Measurements from ENCODE around the gene RNASET2. TPM values are rescaled to one million over a fixed set of nuclear protein-coding genes. Genes with fewer than 3 reads are reported as not detected.
A peak's percentile ranks its signal among the peaks of the same experiment; 100 is the strongest.

RNASET2 gene
- total RNA-seq, 2 donors from 2014 or later, result 25.8 to 29.3 TPM

GRCh38 chr6:166959911-166960608, 3.7 kb upstream of the RNASET2 start:
- no peaks in the 10 kb centered on the region for H3K36me3 Mint-ChIP-seq (ENCODE audit: low read depth)
- no peak for TF ChIP-seq CTCF (conservative IDR thresholded peaks at IDR 0.05)

DNA sequence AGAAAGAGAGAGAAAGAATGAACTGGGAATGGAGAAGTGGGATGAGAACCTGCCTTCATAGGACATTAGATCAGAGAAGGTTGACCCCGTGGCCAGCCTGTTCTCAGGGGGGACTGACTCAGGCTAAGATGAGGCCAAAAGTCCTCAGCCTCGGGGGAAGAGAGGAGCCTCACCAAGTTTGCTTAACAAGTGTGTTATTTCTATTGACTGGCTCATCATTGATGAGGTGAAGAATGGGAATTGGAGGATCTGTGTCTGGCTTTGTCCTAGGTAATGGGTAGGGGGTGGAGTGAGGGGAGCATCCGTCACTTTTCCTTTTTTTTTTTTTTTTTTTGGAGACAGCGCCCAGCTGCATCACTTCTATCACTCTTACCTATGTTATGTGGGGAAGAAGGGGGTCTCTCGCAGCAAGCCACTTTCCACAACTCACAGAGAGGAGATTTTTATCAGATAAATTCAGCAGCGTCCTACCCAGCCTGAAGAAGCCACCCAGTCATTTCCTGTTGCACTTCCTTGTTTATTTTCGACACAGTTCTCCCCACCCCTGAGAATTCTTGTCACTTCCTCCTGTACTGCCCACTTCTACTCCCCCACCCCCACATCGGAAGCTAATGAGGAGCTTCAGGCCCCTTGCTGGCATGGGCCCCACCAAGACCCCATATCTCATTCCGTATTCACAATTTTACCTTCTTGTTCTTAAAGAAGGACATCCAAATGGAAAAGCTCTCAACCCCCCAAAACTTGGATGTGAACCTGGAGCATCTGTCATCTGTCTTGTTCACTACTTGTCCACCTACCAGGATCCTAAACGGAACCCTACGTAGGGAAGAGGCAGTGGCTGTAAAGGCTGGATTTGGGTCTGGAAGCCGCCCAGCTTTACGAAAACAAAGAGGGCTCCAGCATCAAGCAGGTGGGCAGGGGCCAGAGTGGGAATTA, 2.8 kb upstream of the RNASET2 start:
- H3K27me3 ChIP-seq (ENCODE audit: control insufficient read depth, insufficient read depth, low read length, poor library complexity, severe bottlenecking), result peaks cover 8% of the 10 kb centered on the region
- 90 to 92% methylated on average over 9 to 11 of the region's 13 CpGs for WGBS, 2 experiments (ENCODE audit: insufficient coverage in 1 of 2, insufficient read length in 1 of 2)
- no peak overlapping the region for H3K4me3 ChIP-seq (ENCODE audit: low read length)
- H3K4me1 ChIP-seq (ENCODE audit: control insufficient read depth, insufficient read depth, low read length), result no peaks in the 10 kb centered on the region
- H3K27ac ChIP-seq (ENCODE audit: low read depth, low read length), result no peak overlapping the region
- no peak overlapping the region for H3K9ac ChIP-seq (ENCODE audit: extremely low read depth, low read length, poor library complexity, severe bottlenecking)
- no peak overlapping the region for H3K4me3 Mint-ChIP-seq
- no peaks in the 10 kb centered on the region for H3K36me3 Mint-ChIP-seq (ENCODE audit: low read depth)
- no peak for DNase-seq
- peaks cover 6% of the 10 kb centered on the region for H3K27me3 Mint-ChIP-seq (ENCODE audit: insufficient read depth)
- peaks cover 17% of the 10 kb centered on the region for H3K4me1 Mint-ChIP-seq
- no peak for TF ChIP-seq CTCF (conservative IDR thresholded peaks at IDR 0.05)
- H3K36me3 ChIP-seq (ENCODE audit: control insufficient read depth, insufficient read depth, low read length), result no peaks in the 10 kb centered on the region
- H3K27ac Mint-ChIP-seq, result no peak overlapping the region
- H3K9me3 ChIP-seq (ENCODE audit: control insufficient read depth, low read length), result peaks cover 6% of the 10 kb centered on the region
- H3K9me3 Mint-ChIP-seq, result peaks cover 17% of the 10 kb centered on the region

More at GRCh38 chr6:166959911-166960608, 3.7 kb upstream of the RNASET2 start:
- Mint-ChIP-seq H3K27ac (no peak overlapping the region), H3K4me1 (peaks cover 17% of the 10 kb centered on the region), H3K4me3 (no peak overlapping the region), H3K27me3 (ENCODE audit: insufficient read depth) (peaks cover 7% of the 10 kb centered on the region), H3K9me3 (peaks cover 25% of the 10 kb centered on the region)
- 94 to 98% methylated on average over 6 to 9 of the region's 9 CpGs for WGBS, 2 experiments (ENCODE audit: insufficient coverage in 1 of 2, insufficient read length in 1 of 2)
- Histone ChIP-seq H3K9ac (ENCODE audit: extremely low read depth, low read length, poor library complexity, severe bottlenecking) (no peak overlapping the region), H3K4me3 (ENCODE audit: low read length) (no peak overlapping the region), H3K36me3 (ENCODE audit: control insufficient read depth, insufficient read depth, low read length) (no peaks in the 10 kb centered on the region), H3K27me3 (ENCODE audit: control insufficient read depth, insufficient read depth, low read length, poor library complexity, severe bottlenecking) (peaks cover 7% of the 10 kb centered on the region), H3K4me1 (ENCODE audit: control insufficient read depth, insufficient read depth, low read length) (no peaks in the 10 kb centered on the region), H3K9me3 (ENCODE audit: control insufficient read depth, low read length) (peaks cover 6% of the 10 kb centered on the region), H3K27ac (ENCODE audit: low read depth, low read length) (no peak overlapping the region)
- DNase-seq, result no peak

DNA sequence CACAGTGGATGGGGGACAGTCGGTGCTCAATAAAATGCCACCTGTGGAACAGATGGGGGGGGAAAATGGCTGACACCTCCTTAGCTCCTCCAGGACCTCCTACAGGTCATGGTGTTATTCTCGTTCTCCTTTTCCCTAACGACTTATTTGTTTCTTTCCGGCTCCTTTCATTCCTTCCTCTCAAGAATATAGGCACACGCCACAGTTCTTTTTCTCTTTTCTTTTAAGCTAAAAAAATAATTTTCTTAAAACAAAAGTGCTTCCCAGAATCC, 1.4 kb upstream of the RNASET2 start:
- no peak overlapping the region for H3K27ac ChIP-seq (ENCODE audit: low read depth, low read length)
- H3K9ac ChIP-seq (ENCODE audit: extremely low read depth, low read length, poor library complexity, severe bottlenecking), result no peak overlapping the region
- H3K4me3 ChIP-seq (ENCODE audit: low read length), result no peak overlapping the region
- H3K9me3 ChIP-seq (ENCODE audit: control insufficient read depth, low read length), result no peaks in the 10 kb centered on the region
- Mint-ChIP-seq H3K27me3 (ENCODE audit: insufficient read depth) (peaks cover 6% of the 10 kb centered on the region), H3K27ac (no peak overlapping the region), H3K4me3 (peak overlapping the region; percentile 67), H3K9me3 (peaks cover 7% of the 10 kb centered on the region), H3K4me1 (peaks cover 17% of the 10 kb centered on the region), H3K36me3 (ENCODE audit: low read depth) (no peaks in the 10 kb centered on the region)
- no peak for TF ChIP-seq CTCF (conservative IDR thresholded peaks at IDR 0.05)
- H3K36me3 ChIP-seq (ENCODE audit: control insufficient read depth, insufficient read depth, low read length), result no peaks in the 10 kb centered on the region
- H3K27me3 ChIP-seq (ENCODE audit: control insufficient read depth, insufficient read depth, low read length, poor library complexity, severe bottlenecking), result peaks cover 8% of the 10 kb centered on the region
- H3K4me1 ChIP-seq (ENCODE audit: control insufficient read depth, insufficient read depth, low read length), result no peaks in the 10 kb centered on the region
- DNase-seq, result no peak
- 75 to 87% methylated on average over 5 of the region's 5 CpGs for WGBS, 2 experiments (ENCODE audit: insufficient coverage in 1 of 2, insufficient read length in 1 of 2)

Measured in endodermal cell (in vitro differentiated cells).